GM21526 (cell line): ENCODE data around the gene WNT5B.

ENCODE experiments used
- ATAC-seq: cut with Tn5 transposase; IDR thresholded peaks from one replicate; pipeline ENCODE4 v1.9.1; 2021; ENCODE audit warnings: moderate library complexity; ENCODE audit not compliant: unreplicated experiment, low FRiP score

The WNT5B gene

DNA sequence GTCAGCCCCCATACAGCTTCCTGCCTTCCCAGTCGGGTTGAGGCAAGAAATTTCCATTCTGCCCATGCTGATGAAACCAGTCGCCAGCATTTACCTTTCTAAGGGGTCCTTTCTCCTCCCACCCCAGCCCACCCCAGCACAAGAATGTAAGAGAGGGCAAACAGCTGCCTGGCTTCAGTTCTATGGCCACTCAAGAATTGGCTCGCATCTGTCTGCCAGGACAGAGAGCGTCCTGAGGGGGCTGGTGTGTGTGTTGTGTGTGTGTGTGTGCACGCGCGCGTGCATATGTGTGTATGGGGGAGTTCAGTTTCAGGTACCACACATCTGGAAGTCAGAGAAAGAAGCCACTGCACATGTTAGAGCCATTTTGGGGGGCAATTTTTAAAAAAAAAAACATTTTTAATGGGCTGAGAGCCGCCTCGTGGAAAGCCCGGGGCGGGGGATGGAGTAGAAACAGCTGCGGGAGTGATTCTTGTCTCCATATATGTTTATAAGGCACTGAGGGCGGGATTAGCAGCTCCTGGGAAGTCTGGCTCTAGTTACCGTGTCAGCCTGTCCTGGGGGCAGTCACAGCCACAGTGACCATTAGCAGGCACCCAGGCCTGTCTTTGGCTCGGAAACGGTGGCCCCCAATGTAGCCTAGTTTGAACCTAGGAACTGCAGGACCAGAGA is at the start of gene WNT5B:
WNT5B (plus strand) TSS at position 566 of the 672 bp plus-strand sequence. CDS start 2,124 bp downstream, outside the sequence.
- ATAC-seq = no peak

DNA sequence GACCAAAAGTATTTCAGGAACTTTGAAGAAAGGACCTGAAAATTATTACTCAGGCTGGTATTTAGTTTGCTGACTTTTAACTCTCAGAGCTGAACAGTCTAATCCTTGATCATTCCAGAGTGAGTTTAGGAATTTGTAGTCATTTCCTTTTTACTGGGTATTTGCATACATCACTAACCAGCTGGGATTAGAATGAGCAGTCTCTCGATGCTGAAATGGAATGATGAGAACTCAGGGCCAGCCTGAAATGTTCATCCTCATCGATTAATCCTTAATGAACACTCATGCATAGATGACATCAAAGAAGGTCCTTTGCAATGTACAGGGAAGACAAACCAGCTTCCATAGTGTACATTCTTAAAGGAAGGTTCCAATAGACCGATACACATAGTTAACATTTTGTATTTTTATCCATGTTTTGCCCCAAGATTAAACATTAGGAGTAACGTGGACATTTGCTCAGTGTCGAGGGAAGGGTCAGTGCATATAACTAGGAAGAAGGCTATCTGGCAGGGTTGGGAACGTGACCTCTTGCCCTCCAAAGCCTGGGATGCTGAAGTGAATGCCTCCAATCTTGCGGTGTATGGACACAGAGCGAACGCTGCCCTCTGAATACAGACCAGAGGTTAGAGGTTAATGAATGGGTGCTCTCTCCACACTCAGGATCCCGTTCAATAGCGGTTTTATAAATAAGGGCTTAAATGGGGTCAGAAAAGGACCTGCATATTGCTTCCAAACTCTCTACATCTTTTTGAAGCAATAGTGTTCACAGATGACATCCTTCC is 49.2 kb upstream of the WNT5B start:
- ATAC-seq = no peak

DNA sequence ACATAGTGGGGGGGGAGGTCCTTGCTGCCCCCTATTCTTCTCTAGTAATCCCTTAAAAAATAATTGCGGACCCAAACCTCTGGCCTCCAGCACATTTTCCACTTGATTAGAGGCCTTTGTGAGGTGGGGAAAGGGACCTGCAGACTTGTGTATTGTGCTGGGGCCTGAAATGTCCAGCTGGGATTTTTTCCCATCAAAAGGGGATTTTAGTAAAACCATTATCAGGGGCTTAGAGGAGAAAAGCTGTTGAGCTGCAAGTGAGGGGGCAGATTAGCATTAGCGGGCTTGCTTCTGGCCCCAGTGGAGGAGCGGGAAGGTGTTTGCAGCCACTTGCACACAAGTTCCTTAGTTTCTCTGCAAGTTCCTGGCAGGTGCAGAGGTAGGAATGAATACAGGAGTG is 48.5 kb upstream of the WNT5B start:
- no peak for ATAC-seq

DNA sequence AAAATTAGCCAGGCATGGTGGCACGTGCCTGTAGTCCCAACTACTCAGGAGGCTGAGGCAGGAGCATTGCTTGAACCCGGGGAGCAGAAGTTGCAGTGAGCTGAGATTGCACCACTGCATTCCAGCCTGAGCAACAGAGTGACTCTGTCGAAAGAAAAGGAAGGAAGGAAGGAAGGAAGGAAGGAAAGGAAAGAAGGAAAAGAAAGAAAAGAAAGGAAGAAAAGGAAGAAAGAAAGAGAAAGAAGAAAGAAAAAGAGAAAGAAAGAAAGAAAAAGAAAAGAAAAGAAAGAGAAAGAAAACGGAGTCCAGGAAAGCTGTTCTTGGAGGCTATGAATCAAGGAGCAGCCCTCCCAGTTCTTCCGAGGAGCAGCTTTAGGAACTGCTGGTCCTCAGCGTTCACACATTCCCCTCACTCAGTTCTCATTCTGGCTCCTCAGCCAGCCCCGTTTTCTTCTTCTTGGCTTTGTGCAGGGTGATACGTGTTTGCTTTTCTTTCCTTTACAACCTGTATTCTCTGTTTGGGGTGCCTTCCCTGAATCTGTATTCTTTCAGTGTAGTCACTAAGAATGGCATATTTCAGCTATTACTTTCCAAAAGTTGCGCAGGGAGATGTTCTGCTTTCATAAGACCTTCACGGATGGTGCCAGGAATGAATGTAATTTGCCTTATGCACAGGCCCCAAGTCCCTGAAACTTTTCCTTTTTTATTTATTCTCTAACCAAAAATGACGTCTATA is 46.9 kb upstream of the WNT5B start:
- ATAC-seq = no peak

DNA sequence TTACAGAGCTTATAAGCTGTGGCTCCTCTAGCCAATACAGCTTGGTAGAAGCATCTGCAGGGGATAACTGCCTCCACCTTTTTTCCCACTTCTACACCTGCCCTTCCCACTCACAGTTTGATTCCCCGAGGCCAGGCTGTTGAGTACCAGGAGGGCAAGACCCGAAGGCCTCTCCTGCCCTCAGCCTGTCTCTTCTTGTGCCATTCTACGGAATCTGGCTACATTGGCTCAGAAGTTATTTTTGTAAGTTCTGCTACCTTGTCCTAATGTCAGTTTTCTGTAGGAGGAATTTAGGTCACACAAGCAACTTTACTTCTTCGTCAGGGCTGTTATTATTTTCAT is 46.4 kb upstream of the WNT5B start:
- ATAC-seq = no peak

DNA sequence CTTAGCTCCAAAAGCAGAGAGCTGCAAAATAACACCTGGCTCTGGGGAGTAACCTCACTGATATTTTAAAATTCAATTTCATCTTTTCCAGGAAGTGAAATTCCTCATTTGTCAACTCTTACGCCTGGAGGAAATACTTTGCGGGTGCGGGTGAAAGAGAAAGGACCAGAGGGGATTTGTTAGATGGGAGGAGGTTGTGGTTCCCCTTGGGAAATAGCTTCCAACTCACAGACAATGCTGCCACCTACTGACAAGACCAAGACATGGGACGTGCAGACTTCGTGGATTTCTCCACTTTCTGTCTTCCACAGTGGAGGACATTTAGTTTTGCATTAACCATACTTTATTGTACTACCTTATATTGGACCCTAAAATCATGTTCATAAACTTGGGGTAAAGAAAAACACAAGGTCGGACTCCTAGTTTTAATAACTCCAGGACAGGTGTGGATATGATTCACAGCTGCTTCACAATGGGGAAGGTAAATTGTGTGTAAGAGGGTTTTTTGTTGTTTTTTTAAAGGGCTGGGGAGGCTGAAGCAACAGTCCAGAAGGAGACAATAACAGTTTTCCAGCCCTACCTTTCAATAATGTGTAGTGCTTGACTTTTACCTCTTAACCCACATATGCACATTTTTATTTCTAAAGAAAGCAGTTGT is 45.5 kb upstream of the WNT5B start:
- ATAC-seq = peak; percentile 45

DNA sequence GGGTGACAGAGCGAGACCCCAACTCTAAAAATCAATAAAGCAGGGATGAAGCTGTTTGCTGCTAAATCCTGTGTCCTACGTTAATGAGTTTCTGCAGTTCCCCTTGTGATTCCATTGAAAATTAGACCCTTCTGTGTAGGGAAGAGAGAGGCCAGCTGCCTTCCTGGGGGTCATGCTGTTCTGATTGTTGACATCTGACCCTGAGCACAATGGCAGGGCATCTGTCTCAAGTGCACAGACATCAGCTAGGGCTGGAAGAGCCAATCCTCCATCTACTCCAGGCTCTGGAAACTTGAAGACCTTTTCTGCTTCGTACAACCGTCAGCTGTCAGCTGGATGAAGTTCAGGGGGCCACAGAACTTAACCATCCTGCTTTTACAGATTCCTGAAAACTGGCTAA is 44.7 kb upstream of the WNT5B start:
- no peak for ATAC-seq

DNA sequence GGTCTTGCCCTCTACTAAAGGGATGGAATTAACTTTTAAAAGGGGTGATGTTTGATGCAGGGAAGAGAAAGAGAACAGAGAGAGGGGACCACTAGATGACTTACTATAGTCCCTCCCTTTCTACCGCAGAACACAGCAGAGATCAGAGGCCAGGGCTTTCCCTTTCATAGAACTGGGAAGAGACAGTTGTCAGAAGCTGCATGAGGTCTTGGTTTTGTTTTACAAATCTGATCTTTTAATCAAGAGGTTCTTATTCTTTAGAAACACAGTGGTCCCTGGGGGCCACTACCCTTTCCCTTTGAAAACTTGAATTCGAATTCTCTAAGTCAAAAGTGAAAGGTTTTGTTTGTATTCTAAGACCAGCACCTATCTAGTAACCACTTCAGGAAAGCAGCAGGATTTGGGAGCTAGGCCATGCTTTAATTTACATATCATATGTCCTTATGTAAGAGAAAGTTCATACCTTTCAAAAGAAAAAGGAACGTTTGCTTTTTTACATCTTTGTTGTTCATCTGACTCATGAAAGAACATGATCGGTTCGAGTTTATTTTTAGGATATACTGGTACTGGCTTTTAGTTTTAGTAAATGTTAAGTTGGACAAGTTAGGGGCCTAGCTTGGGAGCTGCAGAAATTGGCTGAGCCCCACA is 41.0 kb upstream of the WNT5B start:
- no peak for ATAC-seq

DNA sequence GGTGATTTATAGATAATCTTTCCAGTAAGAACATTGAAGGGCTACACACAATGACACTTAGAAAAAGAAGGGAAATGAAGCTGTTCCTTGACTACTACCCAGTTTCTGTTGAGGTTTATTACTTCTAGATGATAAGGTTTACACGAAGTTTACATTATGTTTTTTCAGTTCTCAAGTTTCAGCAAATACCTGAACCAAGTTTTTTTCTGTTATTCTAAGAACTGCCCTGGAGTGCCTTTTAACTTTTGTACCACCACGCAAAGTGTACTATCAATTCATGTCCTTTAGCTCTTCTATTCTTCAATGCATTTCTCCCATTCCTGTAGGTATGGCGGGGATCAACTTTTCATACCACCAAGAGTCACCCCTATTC is 40.5 kb upstream of the WNT5B start:
- ATAC-seq = no peak

DNA sequence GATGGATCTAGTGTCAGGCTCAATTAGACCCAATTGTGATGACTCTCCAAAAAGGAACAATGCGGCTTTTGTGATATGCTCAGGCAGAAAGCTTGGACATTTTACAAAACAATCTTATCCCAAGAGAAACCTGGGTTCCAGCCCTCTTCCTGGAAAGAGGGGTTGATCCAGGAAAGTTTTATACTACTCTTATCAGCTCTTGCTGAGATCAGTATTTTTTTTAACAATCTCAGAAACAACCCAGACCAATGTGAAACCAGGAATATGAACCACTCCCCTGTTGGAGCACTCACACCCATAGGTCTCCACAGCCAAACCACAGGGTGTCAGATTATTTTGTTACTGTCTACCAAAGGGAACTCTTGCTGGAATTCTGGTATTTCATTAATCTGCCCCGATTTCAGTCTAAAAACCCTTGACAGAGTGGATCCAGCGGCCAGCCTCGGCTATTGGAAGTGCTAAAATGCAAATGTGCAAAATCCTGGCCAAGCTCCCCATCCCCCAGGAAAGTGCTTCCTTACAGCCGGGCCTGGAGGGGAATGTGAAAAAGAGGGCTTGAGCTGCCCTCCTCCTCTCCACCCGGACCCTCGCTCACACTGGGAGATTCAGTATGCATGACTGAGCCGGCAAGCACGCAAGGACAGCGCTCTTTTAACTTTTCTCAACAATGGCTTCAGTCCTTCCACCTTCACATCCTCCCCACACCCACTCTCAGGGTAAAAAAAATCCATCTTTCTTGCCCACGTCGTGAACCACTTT is 38.6 kb upstream of the WNT5B start:
- no peak for ATAC-seq

DNA sequence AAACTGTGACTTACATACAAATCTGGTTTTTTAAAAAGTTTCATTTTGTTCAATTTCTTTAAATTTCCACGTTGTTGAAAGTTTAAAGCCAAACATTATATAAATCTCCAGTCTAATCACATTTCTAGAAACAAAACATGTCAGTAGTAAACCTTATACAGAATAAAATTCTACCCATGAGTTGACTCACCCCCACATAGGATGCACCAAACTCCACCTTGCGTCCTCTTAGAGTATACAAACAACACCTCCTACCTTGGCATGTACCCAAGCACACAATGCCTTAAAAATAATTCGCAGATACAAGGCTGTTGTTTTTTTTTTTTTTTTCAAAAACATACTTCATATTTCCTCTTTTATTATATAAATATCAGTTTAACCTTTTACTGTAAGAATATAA is 38.0 kb upstream of the WNT5B start:
- no peak for ATAC-seq

DNA sequence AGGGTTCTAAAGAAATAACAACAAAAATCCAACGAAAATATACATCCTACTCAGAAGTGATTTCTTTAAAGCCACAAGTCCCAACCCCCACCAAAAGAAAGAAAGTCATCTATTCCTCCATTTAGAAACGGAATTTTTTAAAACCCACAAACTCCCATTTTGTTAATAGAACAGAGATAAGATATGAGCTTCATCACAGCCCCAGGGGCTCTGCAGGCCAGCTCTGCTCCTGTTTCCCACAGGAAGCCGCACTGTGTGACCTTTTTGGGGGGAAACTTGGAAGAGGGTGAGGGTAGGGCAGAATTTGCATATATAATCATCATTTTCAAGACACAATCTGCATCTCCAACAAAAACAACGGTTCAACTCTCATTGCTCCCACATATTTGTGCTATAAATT is 37.5 kb upstream of the WNT5B start:
- no peak for ATAC-seq

DNA sequence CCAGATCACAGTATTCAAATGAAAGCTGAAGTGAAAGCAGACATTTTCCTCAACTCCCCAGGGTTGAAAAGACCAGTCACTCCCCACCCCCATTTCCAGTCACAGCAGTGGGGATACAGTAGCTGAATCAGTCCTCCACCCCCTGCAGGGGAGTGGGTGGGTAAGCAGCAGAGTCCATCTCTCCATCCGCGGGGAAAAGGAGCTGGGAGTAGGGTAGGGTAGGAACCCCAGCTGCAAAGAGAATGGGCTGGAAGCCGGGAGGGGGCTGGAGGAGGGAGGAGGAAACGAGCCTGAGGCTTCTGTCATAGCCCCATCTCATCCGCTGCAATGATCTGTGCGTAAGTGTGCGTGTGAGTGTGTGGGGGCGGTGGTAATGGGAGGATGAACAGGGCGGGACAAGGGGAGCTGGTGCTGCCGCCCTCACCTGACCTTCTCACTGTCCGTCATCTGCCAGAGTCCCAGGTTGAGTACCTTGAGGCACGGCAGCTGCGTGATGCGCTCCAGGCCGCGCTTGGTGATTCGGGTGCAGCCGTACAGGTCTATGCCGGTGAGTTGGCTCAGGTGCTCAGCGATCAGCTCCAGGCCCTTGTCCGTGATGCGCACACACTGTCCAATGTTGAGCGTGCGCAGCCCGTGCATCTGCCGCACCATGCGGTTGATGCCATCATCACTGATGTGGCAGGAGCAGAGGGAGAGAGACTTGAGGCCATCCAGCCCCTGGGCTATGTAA is 36.4 kb upstream of the WNT5B start:
- ATAC-seq = peak; percentile 27

DNA sequence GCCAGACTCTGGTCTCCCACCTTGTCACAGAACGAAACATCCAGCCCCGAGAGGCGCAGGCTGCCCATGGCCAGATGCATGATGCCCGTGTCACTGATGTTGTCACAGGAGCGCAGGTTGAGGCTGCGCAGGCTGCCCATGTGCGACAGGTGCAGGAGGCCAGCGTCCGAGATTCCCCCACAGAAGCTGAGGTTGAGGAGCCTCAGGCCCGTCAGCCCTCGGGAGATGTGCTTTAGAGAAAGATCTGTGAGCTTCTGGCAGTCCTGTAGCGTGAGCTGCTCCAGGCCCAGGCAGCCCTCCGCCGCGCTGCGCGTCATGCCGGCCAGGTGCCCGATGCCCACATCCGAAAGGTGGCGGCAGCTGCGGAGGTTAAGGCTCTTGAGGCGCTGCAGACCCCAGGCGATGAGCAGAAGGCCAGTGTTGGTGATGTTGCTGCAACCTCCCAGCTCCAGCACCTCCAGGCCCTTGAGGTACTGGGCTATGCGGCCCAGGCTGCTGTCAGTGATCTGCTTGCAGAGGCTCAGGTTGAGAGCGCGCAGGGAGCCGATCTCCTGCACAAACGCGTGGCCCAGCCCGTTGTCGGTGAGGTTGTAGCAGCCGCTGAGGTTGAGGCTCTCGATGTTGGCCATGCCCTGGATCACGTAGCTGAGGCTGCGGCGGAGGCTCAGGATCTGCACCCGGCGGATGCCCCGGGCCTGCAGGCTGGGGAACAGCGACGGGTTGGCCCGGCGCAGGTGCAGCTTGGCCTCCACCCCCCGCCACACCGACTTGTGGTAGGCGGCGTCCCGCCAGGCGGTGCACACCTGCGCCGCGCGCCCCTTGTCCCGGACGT is 35.6 kb upstream of the WNT5B start:
- ATAC-seq = peak; percentile 28

DNA sequence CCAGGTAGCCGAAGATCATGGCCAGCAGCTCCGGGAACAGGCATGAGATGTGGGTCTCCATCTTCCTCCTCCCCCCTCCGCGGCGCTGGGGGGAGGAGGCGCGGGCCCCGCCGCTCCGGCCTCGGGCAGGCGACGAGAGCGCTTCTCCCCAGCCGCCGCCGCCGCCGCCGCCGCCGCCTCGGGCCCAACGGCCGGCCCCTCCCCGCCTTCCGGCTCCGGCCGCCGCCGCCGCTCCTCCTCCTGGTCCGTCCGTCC is 35.1 kb upstream of the WNT5B start:
- peak; percentile 32 for ATAC-seq

DNA sequence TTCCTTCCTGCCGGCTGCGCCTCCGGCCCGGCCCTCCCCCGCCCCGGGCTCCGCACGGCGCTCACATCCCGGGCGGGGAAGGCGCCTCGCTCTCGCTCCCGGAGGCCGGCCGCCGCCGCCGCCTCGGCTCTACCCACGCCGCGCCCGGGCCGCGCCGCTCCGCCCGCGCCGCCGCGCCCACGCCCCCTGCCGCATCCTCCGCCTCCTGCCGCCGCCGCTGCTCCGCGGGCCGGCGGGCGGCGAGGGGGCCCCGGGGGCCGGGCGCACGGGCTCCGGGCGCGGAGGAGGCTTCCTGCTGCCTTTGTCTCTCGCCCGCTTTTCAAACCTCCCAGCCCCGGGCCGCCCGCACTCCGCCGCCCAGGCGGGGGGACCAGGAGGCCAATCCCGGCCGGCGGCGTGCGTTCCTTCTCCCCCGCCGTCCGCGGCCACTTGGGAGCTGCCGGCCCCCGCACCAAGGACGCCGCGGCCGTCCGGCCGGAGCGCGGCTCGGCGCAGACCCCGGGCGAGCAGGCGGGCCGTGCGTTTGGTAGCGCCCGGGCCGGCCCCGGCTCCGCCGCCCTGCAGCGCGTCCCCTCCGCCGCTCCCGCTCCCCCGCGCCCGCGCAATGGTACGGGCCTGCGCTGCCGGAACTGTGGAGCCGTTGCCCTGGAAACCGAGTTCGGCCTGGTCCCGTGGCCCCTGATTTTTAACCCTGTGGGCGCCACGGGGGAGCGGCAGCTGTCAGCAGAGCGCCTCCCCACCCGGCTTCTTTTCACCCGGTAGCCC is 34.6 kb upstream of the WNT5B start, which contains the start of gene FBXL14:
FBXL14 (minus strand) TSS at position 321 of the 765 bp plus-strand sequence. CDS start 515 bp downstream, outside the sequence.
- peak; percentile 43 for ATAC-seq

DNA sequence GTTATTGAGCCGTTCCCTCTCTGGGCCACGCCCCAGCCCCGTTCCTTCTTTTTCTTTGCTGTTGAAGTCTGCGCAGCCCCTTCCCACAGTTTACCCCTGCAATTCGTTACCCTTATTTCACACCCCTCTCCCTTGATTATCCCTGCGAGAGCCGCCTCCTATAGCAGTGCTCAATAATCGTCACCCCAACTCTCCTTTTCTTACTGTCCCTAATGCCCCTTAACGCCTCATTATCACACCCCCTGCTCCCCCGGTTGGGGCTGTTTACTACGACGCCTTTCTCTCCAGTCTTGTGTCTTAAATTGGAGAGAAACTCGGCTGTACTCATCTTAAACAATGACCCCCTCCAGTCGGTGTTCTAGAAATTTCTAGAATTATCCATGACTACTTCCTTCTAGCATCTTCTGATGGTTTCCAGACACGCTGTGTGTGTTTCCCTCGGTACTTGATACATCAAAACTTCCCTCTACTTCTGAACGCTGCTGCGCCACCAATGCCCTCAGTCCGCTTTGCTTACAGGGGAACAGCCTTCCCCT is 33.9 kb upstream of the WNT5B start:
- ATAC-seq = peak; percentile 0
